Activated T-cell treated with anti-CD3 and anti-CD28 coated beads, Interleukin-2, amount 50 U/mL, for 1 hour (primary cell): ENCODE results near the gene ZNF888.
A peak's percentile ranks its signal among the peaks of the same experiment; 100 is the strongest.
"Not testable (repeated sequence)": the region's sequence is repeated elsewhere in the genome, so short reads cannot be mapped to it uniquely, and the experiment has no call there.

Source experiments
- DNase-seq: peaks from one replicate; pipeline ENCODE4 v3.0.0-alpha.2; 2020

The ZNF888 gene

DNA sequence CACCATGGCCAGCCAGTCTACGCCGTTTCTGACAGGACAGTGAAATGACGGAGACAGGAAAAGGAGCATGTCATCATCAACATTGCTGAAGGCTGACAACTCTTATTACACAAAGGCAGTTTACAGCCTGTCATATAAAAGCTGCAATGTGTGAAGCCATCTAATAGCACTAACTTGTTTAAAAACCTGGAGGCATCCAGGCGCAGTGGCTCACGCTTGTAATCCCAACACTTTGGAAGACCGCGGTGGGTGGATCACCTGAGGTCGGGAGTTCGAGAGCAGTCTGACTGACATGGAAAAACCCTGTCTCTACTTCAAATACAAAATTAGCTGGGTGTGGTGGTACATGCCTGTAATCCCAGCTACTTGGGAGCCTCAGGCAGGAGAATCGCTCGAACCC lies 55.2 kb downstream of the ZNF888 start:
- DNase-seq = not testable (repeated sequence)

DNA sequence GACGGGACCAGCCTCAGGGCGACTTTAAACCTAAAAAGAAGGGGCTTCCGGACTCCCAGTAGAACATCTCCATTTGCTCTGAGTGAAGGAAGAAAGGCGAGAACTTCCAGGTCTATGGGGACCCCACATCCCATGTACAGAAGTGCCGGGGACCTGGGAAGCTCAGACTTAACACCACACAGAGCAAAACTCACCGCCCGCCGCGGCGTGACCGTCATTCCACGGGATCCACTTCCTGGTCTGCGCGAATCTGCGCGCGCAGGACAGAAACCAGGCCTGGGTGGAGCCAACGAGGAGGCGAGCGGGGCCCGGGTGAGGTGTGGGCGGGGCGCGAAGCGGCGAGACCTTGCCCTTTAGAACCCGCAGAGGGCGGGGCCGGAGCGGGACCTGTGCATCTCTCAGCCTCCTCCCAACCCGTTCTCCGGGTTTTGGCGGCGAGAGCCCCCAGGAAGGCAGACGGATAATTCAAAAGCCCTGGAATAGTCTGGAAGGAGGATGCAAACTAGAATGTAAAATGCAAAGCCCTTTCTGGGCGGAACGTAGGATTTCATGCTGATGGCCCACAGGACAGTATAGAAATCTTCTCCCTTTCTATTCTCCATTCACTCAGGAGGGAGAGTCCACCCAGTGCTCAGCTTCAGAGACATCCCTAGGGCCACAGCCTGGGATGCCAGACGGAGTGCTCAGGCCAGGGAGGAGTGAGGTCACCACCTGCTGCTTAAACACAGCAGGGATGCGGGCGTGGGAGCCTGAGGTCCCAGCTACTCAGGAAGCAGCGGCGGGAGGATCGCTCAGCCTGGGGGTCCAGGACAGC lies 65.6 kb downstream of the ZNF888 start, which contains the start of gene ZNF468:
Gene ZNF468, minus strand, starts transcription at position 242 of the 814 bp plus-strand sequence. CDS start 3,347 bp downstream, outside the sequence.
- peak; percentile 74 for DNase-seq

DNA sequence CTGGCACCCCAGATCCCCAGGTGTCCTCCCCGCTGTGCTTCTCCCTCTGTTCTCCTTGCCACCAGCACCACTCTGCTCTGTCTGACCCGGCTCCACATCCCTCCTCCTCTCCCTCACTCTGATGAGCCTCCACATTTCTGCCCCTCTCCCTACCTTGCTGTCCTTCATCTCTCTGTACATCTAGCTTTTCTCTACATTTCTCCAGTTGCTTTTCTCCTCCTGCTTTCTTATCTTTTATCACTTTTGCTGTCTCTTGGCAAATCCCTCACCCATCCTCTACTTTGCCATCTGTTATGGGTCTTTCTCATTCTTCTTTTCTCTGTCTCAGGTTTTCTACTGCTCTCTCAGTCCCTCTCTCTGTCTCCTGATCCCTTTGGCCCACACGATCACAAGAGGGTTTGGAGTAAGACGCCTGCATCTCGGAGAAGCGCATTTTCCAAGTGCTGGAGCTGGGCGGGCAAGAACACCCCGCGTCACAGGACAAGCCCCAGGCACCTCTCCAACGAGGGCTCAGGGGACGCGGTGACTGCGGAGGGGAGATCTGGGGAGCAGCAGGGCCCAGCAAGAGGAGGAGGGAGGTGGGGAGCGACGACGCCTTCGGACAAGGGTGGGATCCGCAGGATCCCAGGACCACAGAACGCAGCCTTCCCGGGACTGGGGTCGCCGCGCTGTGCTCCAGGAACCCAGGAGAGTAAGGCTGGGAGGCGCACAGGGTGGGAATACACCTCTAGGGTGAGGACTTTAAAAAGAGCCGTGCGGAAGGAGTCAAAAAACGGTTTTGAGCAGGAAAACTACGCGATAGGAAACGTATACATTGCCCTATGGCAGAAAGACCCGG lies 66.5 kb downstream of the ZNF888 start:
- DNase-seq = peak; percentile 18
